ENCODE data around the gene C19orf25. TPM values are rescaled to one million over a fixed set of nuclear protein-coding genes. Genes with fewer than 3 reads are reported as not detected.
"Not testable (repeated sequence)": the region's sequence is repeated elsewhere in the genome, so short reads cannot be mapped to it uniquely, and the experiment has no call there.

The C19orf25 gene
- total RNA-seq, 1 donor from 2014 or later = 29.2 TPM

- Mint-ChIP-seq H3K36me3 (ENCODE audit: unreplicated experiment) (no peaks in the 10 kb centered on the region), H3K4me3 (ENCODE audit: unreplicated experiment) (no peak overlapping the region)
Observed at GRCh38 chr19:1502433-1503088, 23.5 kb upstream of the C19orf25 start.

GRCh38 chr19:1501200-1501595 lies 22.2 kb upstream of the C19orf25 start:
- Mint-ChIP-seq H3K27me3 (ENCODE audit: unreplicated experiment) (peaks cover 21% of the 10 kb centered on the region), H3K9me3 (ENCODE audit: unreplicated experiment) (peaks cover 8% of the 10 kb centered on the region), H3K36me3 (ENCODE audit: unreplicated experiment) (no peaks in the 10 kb centered on the region)

More at GRCh38 chr19:1502433-1503088, 23.5 kb upstream of the C19orf25 start:
- no peak for TF ChIP-seq CTCF (IDR thresholded peaks at IDR 0.05; ENCODE audit: partially characterized antibody, unreplicated experiment)
- no peak overlapping the region for H3K27ac Mint-ChIP-seq (ENCODE audit: unreplicated experiment)
- DNase-seq = no peak
- H3K27me3 Mint-ChIP-seq (ENCODE audit: unreplicated experiment) = peaks cover 21% of the 10 kb centered on the region
- peaks cover 10% of the 10 kb centered on the region for H3K9me3 Mint-ChIP-seq (ENCODE audit: unreplicated experiment)
- no peaks in the 10 kb centered on the region for H3K4me1 Mint-ChIP-seq (ENCODE audit: low read depth, unreplicated experiment)

GRCh38 chr19:1499231-1499630 lies 20.2 kb upstream of the C19orf25 start:
- not testable (repeated sequence) for H3K27ac Mint-ChIP-seq (ENCODE audit: unreplicated experiment); DNase-seq; H3K36me3 Mint-ChIP-seq (ENCODE audit: unreplicated experiment); H3K9me3 Mint-ChIP-seq (ENCODE audit: unreplicated experiment); H3K4me1 Mint-ChIP-seq (ENCODE audit: low read depth, unreplicated experiment); H3K4me3 Mint-ChIP-seq (ENCODE audit: unreplicated experiment)
- H3K27me3 Mint-ChIP-seq (ENCODE audit: unreplicated experiment) = peaks cover 13% of the 10 kb centered on the region

More at GRCh38 chr19:1501200-1501595, 22.2 kb upstream of the C19orf25 start:
- TF ChIP-seq CTCF (IDR thresholded peaks at IDR 0.05; ENCODE audit: partially characterized antibody, unreplicated experiment) = no peak
- DNase-seq = no peak
- Mint-ChIP-seq H3K4me1 (ENCODE audit: low read depth, unreplicated experiment) (no peaks in the 10 kb centered on the region), H3K4me3 (ENCODE audit: unreplicated experiment) (no peak overlapping the region), H3K27ac (ENCODE audit: unreplicated experiment) (peak overlapping the region; percentile 28)

- H3K27me3 Mint-ChIP-seq (ENCODE audit: unreplicated experiment) = peaks cover 7% of the 10 kb centered on the region
- no peak for DNase-seq
- H3K9me3 Mint-ChIP-seq (ENCODE audit: unreplicated experiment) = peaks cover 6% of the 10 kb centered on the region
- no peak overlapping the region for H3K4me3 Mint-ChIP-seq (ENCODE audit: unreplicated experiment)
- TF ChIP-seq CTCF (IDR thresholded peaks at IDR 0.05; ENCODE audit: partially characterized antibody, unreplicated experiment) = no peak
- H3K27ac Mint-ChIP-seq (ENCODE audit: unreplicated experiment) = peak overlapping the region; percentile 73
- H3K36me3 Mint-ChIP-seq (ENCODE audit: unreplicated experiment) = no peaks in the 10 kb centered on the region
- peaks cover 7% of the 10 kb centered on the region for H3K4me1 Mint-ChIP-seq (ENCODE audit: low read depth, unreplicated experiment)
Observed at GRCh38 chr19:1497578-1498235, 18.7 kb upstream of the C19orf25 start.

- H3K9me3 Mint-ChIP-seq (ENCODE audit: unreplicated experiment) = peaks cover 5% of the 10 kb centered on the region
- no peak for DNase-seq
- no peak overlapping the region for H3K4me3 Mint-ChIP-seq (ENCODE audit: unreplicated experiment)
- peak overlapping the region; percentile 75 for H3K27ac Mint-ChIP-seq (ENCODE audit: unreplicated experiment)
- no peaks in the 10 kb centered on the region for H3K36me3 Mint-ChIP-seq (ENCODE audit: unreplicated experiment)
- TF ChIP-seq CTCF (IDR thresholded peaks at IDR 0.05; ENCODE audit: partially characterized antibody, unreplicated experiment) = no peak
- peaks cover 7% of the 10 kb centered on the region for H3K4me1 Mint-ChIP-seq (ENCODE audit: low read depth, unreplicated experiment)
- peaks cover 7% of the 10 kb centered on the region for H3K27me3 Mint-ChIP-seq (ENCODE audit: unreplicated experiment)
Observed at GRCh38 chr19:1496714-1497577, 17.9 kb upstream of the C19orf25 start.

All from glutamatergic neuron (in vitro differentiated cells).